Spleen (tissue), 11 donors: ENCODE measurements around the gene SIAH1. TPM values are rescaled to one million over a fixed set of nuclear protein-coding genes. Genes with fewer than 3 reads are reported as not detected.

Experiments used
- DNase-seq: peaks from one replicate; pipeline ENCODE4 v3.0.0-alpha.2; 2020
- H3K27ac ChIP-seq, 8 donors: fragments of 200-600 bp; sonication (generic) in 7 of 8; 1 replicate in 4 of 8; 2 replicates in 4 of 8; pipeline versions ENCODE4 v1.5.0 to v1.8.0; 2016 to 2021; ENCODE audit warnings: inconsistent platforms in 4 of 8, mild to moderate bottlenecking in 4 of 8, moderate library complexity in 1 of 8
- H3K27me3 ChIP-seq, 7 donors: fragments of 200-600 bp; sonication (generic) in 6 of 7; replicated peaks in 1 of 7; 1 replicate in 4 of 7; 2 replicates in 3 of 7; pipeline versions ENCODE4 v1.5.0 to v1.8.0; 2016 to 2021; ENCODE audit warnings: inconsistent platforms in 3 of 7, mild to moderate bottlenecking in 1 of 7
- H3K36me3 ChIP-seq, 6 donors: fragments of 200-600 bp; sonication (generic) in 5 of 6; 1 replicate in 4 of 6; 2 replicates in 2 of 6; pipeline versions ENCODE4 v1.5.0 to v1.8.0; 2016 to 2021; ENCODE audit warnings: inconsistent platforms in 2 of 6
- H3K4me1 ChIP-seq, 6 donors: fragments of 200-600 bp; sonication (generic) in 5 of 6; 1 replicate in 3 of 6; 2 replicates in 3 of 6; pipeline versions ENCODE4 v1.5.0 to v1.8.0; 2016 to 2021; ENCODE audit warnings: inconsistent platforms in 3 of 6
- H3K4me3 ChIP-seq, 8 donors: fragments of 200-600 bp; sonication (generic) in 7 of 8; 1 replicate in 4 of 8; 2 replicates in 4 of 8; pipeline versions ENCODE4 v1.5.0 to v1.8.0; 2016 to 2021; ENCODE audit warnings: inconsistent platforms in 4 of 8, mild to moderate bottlenecking in 4 of 8, moderate library complexity in 2 of 8
- H3K9me3 ChIP-seq, 8 donors: fragments of 200-600 bp; sonication (generic) in 7 of 8; 1 replicate in 4 of 8; 2 replicates in 4 of 8; pipeline versions ENCODE4 v1.5.0 to v1.8.0; 2016 to 2021; ENCODE audit warnings: inconsistent platforms in 4 of 8
- CTCF ChIP-seq, 11 experiments: fragments of 200-600 bp in 7 of 11; fragments of 450-650 bp in 4 of 11; sonication (generic) in 4 of 11; IDR thresholded peaks in 8 of 11; conservative IDR thresholded peaks in 3 of 11; 1 replicate in 7 of 11; 2 replicates in 4 of 11; pipeline versions ENCODE4 v1.4.0 to v1.8.0; 2016 to 2021; ENCODE audit warnings: antibody characterized with exemption in 11 of 11, inconsistent platforms in 4 of 11, mild to moderate bottlenecking in 1 of 11
- POLR2A ChIP-seq, 3 donors: fragments of 450-650 bp; IDR thresholded peaks; one replicate each; pipeline ENCODE4 v1.5.1; 2017; ENCODE audit warnings: antibody characterized with exemption in 3 of 3, mild to moderate bottlenecking in 1 of 3
- POLR2AphosphoS5 ChIP-seq, 3 donors: sonication (generic); formaldehyde crosslinking; IDR thresholded peaks; one replicate each; pipeline ENCODE4 v1.5.1; 2017; ENCODE audit warnings: antibody characterized with exemption in 3 of 3
- WGBS, 5 donors: extraction: QIAGEN DNeasy Blood & Tissue Kit in 3 of 5; methylation state at CpG; one replicate each; pipeline versions ENCODE4 v1.1.5 to v1.1.7; 2013 to 2018; 5-methylcytosine and 5-hydroxymethylcytosine counted together
- intact Hi-C: fragments of 100-400 bp; cut with DNase I; formaldehyde crosslinking; loops from one replicate; pipeline ENCODE4 v1.15.0; 2023; ENCODE audit warnings: low total_unique reads
- polyA plus RNA-seq, 3 donors: library from polyadenylated mRNA; stranded (reverse); fragments of 200-250 nt; gene quantifications; one replicate each; pipeline ENCODE4 v1.2.1, GENCODE V29; 2013
- total RNA-seq, 7 donors: library from RNA; depleted of rRNA in 3 of 7; stranded (reverse); fragments of >200 nt in 3 of 7; fragmentation: NEBNext Ultra II Directional in 4 of 7; extraction: Animal tissue kit (Norgen Biotek cat#: 25700) in 4 of 7; gene quantifications; one replicate each; pipeline versions ENCODE4 v1.1.0 to v1.2.1, GENCODE V29; 2016 to 2021
- donor health status: healthy with polysubstance abuse.
- donor health status: DM: no; HTN: no; CAD: no; lungs with moderate emphysema.
- donor health status: DM: no; HTN: no; CAD: no.
- donor health status: Bipolar disorder and iron deficiency.
- donor health status: healthy.
- donor health status: DM: no; HTN: no; CAD: no.
- donor health status: DM: yes; HTN: yes; CAD: no.

The SIAH1 gene
- total and polyA plus RNA-seq, 10 donors = 11.9 to 32.6 (median 25.5) TPM

GRCh38 chr16:48395375-48395774, 10.2 kb upstream of the SIAH1 start:
- no peak for DNase-seq

GRCh38 chr16:48394355-48394703, 9.1 kb upstream of the SIAH1 start:
- TF ChIP-seq CTCF (IDR thresholded peaks at IDR 0.05 in 8 of 11, conservative IDR thresholded peaks at IDR 0.05 in 3 of 11) (no peak), POLR2A (IDR thresholded peaks at IDR 0.05) (no peak), POLR2AphosphoS5 (IDR thresholded peaks at IDR 0.05) (no peak)
- Histone ChIP-seq H3K27ac (no peak overlapping the region), H3K4me3 (no peak overlapping the region), H3K9me3 (no peaks in the 10 kb centered on the region), H3K4me1 (no peaks in the 10 kb centered on the region), H3K27me3 (no peaks in the 10 kb centered on the region), H3K36me3 (no peaks in the 10 kb centered on the region)
- intact Hi-C loops = no loop called here
- 81 to 93% (median 83%) methylated on average over 6 of the region's 6 CpGs for WGBS, 5 donors
- DNase-seq = no peak

More at GRCh38 chr16:48395375-48395774, 10.2 kb upstream of the SIAH1 start:
- TF ChIP-seq CTCF (IDR thresholded peaks at IDR 0.05 in 8 of 11, conservative IDR thresholded peaks at IDR 0.05 in 3 of 11) = no peak
- TF ChIP-seq POLR2AphosphoS5 (IDR thresholded peaks at IDR 0.05) = no peak
- no peak for TF ChIP-seq POLR2A (IDR thresholded peaks at IDR 0.05)
- Histone ChIP-seq H3K27ac (no peak overlapping the region), H3K4me3 (no peak overlapping the region), H3K9me3 (no peaks in the 10 kb centered on the region), H3K27me3 (no peaks in the 10 kb centered on the region), H3K36me3 (no peaks in the 10 kb centered on the region), H3K4me1 (no peaks in the 10 kb centered on the region)
- 65 to 81% (median 68%) methylated on average over 3 of the region's 3 CpGs for WGBS, 5 donors
- intact Hi-C loops = no loop called here

GRCh38 chr16:48393485-48394354, 8.5 kb upstream of the SIAH1 start:
- intact Hi-C loops = no loop called here
- DNase-seq = no peak
- Histone ChIP-seq H3K4me1 (no peaks in the 10 kb centered on the region), H3K9me3 (no peaks in the 10 kb centered on the region), H3K27me3 (no peaks in the 10 kb centered on the region), H3K27ac (no peak overlapping the region), H3K36me3 (no peaks in the 10 kb centered on the region), H3K4me3 (no peak overlapping the region)
- 80 to 89% (median 84%) methylated on average over 11 of the region's 11 CpGs for WGBS, 5 donors
- TF ChIP-seq CTCF (IDR thresholded peaks at IDR 0.05 in 8 of 11, conservative IDR thresholded peaks at IDR 0.05 in 3 of 11) = no peak
- no peak for TF ChIP-seq POLR2AphosphoS5 (IDR thresholded peaks at IDR 0.05)
- no peak for TF ChIP-seq POLR2A (IDR thresholded peaks at IDR 0.05)

DNA sequence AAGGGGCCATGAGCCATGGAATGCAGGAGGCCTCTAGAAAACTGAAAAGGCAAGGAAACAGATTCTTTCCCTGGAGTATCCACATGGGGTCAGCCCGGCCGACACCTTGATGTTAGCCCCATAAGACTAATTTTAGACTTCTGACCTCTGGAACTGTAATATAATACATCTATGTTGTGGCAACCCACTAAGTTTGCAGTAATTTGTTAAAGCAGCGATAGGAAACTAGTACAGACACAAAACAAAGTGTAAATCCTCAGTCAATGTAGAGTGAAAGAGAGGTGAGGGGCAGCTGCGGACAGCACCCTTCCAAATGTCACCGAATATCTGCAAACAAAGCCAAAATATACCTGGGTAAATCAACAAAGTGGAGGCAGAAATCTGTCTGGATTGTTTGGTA, 7.2 kb upstream of the SIAH1 start:
- no peak overlapping the region for H3K4me3 ChIP-seq
- H3K27me3 ChIP-seq = no peaks in the 10 kb centered on the region
- no peaks in the 10 kb centered on the region for H3K9me3 ChIP-seq
- no peak overlapping the region for H3K27ac ChIP-seq
- TF ChIP-seq POLR2A (IDR thresholded peaks at IDR 0.05) = no peak
- no peaks in the 10 kb centered on the region for H3K4me1 ChIP-seq
- WGBS, 5 donors = 87 to 96% (median 92%) methylated on average over 5 of the region's 5 CpGs
- no peaks in the 10 kb centered on the region for H3K36me3 ChIP-seq
- intact Hi-C loops = no loop called here
- DNase-seq = no peak
